Panc1 (cell line): Measurements from ENCODE around the gene KRTAP10-7. TPM values are rescaled to one million over a fixed set of nuclear protein-coding genes. Genes with fewer than 3 reads are reported as not detected.

Experiments used
- ATAC-seq: fragments of 200-7000 bp; cut with Tn5 transposase; 2 replicates; pipeline ENCODE4 v1.9.1; 2020; ENCODE audit warnings: mild to moderate bottlenecking, moderate library complexity
- BruUV-seq: library from RNA; stranded (reverse); fragments of 400-500 nt; replicated peaks from 2 replicates; lab custom pipeline; 2021; lab: Mats Ljungman, UMichigan
- CTCF ChIA-PET: fragments of 300-600 bp; sonication (Branson Sonifier 250); formaldehyde crosslinking; loops from one replicate; lab custom pipeline; 2022; ENCODE audit warnings: antibody characterized with exemption; lab: Charles Lee
- POLR2A ChIA-PET: fragments of 300-600 bp; sonication (Branson Sonifier 250); formaldehyde crosslinking; loops from one replicate; lab custom pipeline; 2022; ENCODE audit warnings: antibody characterized with exemption; lab: Charles Lee
- DNase-seq: peaks from one replicate; pipeline ENCODE4 v3.0.0-alpha.2; 2010; ENCODE audit warnings: low read depth, low spot score
- H3K27ac ChIP-seq: 2 replicates; pipeline ENCODE4 v1.5.1; 2011; ENCODE audit warnings: mild to moderate bottlenecking, low read length, inconsistent platforms
- H3K27me3 ChIP-seq: fragments of 200-500 bp; sonication (Bioruptor generic); 2 replicates; pipeline ENCODE4 v1.6.0; 2014; ENCODE audit warnings: low read length, inconsistent platforms; ENCODE audit not compliant: control insufficient read depth, insufficient read depth
- H3K36me3 ChIP-seq: fragments of 200-500 bp; sonication (Bioruptor generic); 2 replicates; pipeline ENCODE4 v1.5.1; 2014; ENCODE audit warnings: inconsistent platforms, mild to moderate bottlenecking, low read length, moderate library complexity; ENCODE audit not compliant: control insufficient read depth, insufficient read depth
- H3K4me1 ChIP-seq: 2 replicates; pipeline ENCODE4 v1.5.1; 2011; ENCODE audit warnings: inconsistent platforms, mild to moderate bottlenecking, low read length, moderate library complexity; ENCODE audit not compliant: control insufficient read depth, insufficient read depth
- H3K4me3 ChIP-seq, 2 experiments: 2 replicates each; pipeline ENCODE4 v1.5.1; 2011 to 2012; ENCODE audit warnings: low read depth in 2 of 2, low read length in 2 of 2, mild to moderate bottlenecking in 2 of 2, inconsistent platforms in 1 of 2, moderate library complexity in 1 of 2
- H3K9me3 ChIP-seq: fragments of 200-500 bp; sonication (Bioruptor generic); 2 replicates; pipeline ENCODE4 v1.5.1; 2014; ENCODE audit warnings: low read depth, mild to moderate bottlenecking, inconsistent platforms, low read length, moderate library complexity; ENCODE audit not compliant: control insufficient read depth, insufficient read depth
- POLR2AphosphoS5 ChIP-seq: IDR thresholded peaks from 2 replicates; pipeline ENCODE4 v1.6.1; 2012; ENCODE audit warnings: mild to moderate bottlenecking, low read depth, low read length, moderate library complexity
- SIN3A ChIP-seq: IDR thresholded peaks from 2 replicates; pipeline ENCODE4 v1.6.1; 2012; ENCODE audit warnings: low read depth, mild to moderate bottlenecking, low read length, moderate library complexity, borderline replicate concordance; ENCODE audit not compliant: insufficient read depth
- TCF7L2 ChIP-seq: IDR thresholded peaks from 2 replicates; pipeline ENCODE4 v1.6.1; 2011; ENCODE audit warnings: mild to moderate bottlenecking, low read depth, low read length, inconsistent platforms
- in situ Hi-C: cut with HindIII; loops from 2 replicates; pipeline ENCODE4 v1.10.0; 2016; ENCODE audit warnings: low sequenced_read_pairs, low pct_unique_long_range_greater_than_20kb
- intact Hi-C: fragments of 100-400 bp; cut with micrococcal nuclease; formaldehyde crosslinking; loops from one replicate; pipeline ENCODE4 v1.10.0; 2022; ENCODE audit not compliant: unreplicated experiment
- total RNA-seq: library from RNA; stranded (reverse); gene quantifications from one replicate; pipeline ENCODE4 v1.2.1, GENCODE V29; 2021; ENCODE audit not compliant: unreplicated experiment
- TF ChIP-seq, protein P1 (sequence below): fragments of 450-650 bp; IDR thresholded peaks from 2 replicates; pipeline ENCODE4 v1.5.1; 2017; ENCODE audit warnings: mild to moderate bottlenecking
- TF ChIP-seq, protein P2 (sequence below), 2 experiments: IDR thresholded peaks; 2 replicates each; pipeline ENCODE4 v1.6.1; 2011 to 2012; ENCODE audit warnings: low read depth in 2 of 2, control low read depth in 1 of 2, low read length in 1 of 2, mild to moderate bottlenecking in 1 of 2, moderate library complexity in 1 of 2; ENCODE audit not compliant: insufficient read depth in 1 of 2

KRTAP10-7 gene
- total RNA-seq, 1 experiment from 2014 or later = not detected

DNA sequence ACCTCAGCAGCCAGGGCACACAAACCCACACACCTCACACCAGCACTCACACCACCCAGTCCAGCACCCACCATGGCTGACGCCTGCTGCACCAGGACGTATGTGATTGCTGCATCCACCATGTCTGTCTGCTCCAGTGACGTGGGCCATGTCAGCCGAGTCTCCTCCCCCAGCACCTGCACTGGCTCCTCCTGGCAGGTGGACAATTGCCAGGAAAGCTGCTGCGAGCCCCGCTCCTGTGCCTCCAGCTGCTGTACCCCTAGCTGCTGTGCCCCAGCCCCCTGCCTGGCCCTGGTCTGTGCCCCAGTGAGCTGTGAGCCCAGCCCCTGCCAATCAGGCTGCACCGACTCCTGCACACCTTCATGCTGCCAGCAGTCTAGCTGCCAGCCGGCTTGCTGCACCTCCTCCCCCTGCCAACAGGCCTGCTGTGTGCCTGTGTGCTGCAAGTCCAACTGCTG, 11.7 kb downstream of the KRTAP10-7 start, which contains the start of gene KRTAP10-8:
KRTAP10-8 (plus strand) TSS at position 51 of the 458 bp plus-strand sequence; CDS start at position 73, 22 bp downstream.
- in situ Hi-C loops = no loop called here
- TF ChIP-seq POLR2AphosphoS5 (no peak), SIN3A (no peak), TCF7L2 (no peak)
- TF ChIP-seq, protein P1, sequence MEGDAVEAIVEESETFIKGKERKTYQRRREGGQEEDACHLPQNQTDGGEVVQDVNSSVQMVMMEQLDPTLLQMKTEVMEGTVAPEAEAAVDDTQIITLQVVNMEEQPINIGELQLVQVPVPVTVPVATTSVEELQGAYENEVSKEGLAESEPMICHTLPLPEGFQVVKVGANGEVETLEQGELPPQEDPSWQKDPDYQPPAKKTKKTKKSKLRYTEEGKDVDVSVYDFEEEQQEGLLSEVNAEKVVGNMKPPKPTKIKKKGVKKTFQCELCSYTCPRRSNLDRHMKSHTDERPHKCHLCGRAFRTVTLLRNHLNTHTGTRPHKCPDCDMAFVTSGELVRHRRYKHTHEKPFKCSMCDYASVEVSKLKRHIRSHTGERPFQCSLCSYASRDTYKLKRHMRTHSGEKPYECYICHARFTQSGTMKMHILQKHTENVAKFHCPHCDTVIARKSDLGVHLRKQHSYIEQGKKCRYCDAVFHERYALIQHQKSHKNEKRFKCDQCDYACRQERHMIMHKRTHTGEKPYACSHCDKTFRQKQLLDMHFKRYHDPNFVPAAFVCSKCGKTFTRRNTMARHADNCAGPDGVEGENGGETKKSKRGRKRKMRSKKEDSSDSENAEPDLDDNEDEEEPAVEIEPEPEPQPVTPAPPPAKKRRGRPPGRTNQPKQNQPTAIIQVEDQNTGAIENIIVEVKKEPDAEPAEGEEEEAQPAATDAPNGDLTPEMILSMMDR = no peak
- TF ChIP-seq, protein P2, sequence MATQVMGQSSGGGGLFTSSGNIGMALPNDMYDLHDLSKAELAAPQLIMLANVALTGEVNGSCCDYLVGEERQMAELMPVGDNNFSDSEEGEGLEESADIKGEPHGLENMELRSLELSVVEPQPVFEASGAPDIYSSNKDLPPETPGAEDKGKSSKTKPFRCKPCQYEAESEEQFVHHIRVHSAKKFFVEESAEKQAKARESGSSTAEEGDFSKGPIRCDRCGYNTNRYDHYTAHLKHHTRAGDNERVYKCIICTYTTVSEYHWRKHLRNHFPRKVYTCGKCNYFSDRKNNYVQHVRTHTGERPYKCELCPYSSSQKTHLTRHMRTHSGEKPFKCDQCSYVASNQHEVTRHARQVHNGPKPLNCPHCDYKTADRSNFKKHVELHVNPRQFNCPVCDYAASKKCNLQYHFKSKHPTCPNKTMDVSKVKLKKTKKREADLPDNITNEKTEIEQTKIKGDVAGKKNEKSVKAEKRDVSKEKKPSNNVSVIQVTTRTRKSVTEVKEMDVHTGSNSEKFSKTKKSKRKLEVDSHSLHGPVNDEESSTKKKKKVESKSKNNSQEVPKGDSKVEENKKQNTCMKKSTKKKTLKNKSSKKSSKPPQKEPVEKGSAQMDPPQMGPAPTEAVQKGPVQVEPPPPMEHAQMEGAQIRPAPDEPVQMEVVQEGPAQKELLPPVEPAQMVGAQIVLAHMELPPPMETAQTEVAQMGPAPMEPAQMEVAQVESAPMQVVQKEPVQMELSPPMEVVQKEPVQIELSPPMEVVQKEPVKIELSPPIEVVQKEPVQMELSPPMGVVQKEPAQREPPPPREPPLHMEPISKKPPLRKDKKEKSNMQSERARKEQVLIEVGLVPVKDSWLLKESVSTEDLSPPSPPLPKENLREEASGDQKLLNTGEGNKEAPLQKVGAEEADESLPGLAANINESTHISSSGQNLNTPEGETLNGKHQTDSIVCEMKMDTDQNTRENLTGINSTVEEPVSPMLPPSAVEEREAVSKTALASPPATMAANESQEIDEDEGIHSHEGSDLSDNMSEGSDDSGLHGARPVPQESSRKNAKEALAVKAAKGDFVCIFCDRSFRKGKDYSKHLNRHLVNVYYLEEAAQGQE (IDR thresholded peaks at IDR 0.05; ENCODE audit: insufficient read depth in 1 of 2, low read depth in 2 of 2, low read length in 1 of 2) = no peak
- ChIA-PET CTCF (no interaction called here), POLR2A (no interaction called here)
- no peak for DNase-seq
- Histone ChIP-seq H3K4me3 (no peak within 1 kb of the TSS), H3K36me3 (no peaks in the 10 kb centered on the region), H3K9me3 (peaks cover 3% of the 10 kb centered on the region; the same call in 1 of the 2 replicates), H3K27me3 (no peaks in the 10 kb centered on the region), H3K4me1 (no peaks in the 10 kb centered on the region), H3K27ac (no peak within 1 kb of the TSS)
- intact Hi-C loops = no loop called here
- no TSS peak for BruUV-seq
- no peak for ATAC-seq

DNA sequence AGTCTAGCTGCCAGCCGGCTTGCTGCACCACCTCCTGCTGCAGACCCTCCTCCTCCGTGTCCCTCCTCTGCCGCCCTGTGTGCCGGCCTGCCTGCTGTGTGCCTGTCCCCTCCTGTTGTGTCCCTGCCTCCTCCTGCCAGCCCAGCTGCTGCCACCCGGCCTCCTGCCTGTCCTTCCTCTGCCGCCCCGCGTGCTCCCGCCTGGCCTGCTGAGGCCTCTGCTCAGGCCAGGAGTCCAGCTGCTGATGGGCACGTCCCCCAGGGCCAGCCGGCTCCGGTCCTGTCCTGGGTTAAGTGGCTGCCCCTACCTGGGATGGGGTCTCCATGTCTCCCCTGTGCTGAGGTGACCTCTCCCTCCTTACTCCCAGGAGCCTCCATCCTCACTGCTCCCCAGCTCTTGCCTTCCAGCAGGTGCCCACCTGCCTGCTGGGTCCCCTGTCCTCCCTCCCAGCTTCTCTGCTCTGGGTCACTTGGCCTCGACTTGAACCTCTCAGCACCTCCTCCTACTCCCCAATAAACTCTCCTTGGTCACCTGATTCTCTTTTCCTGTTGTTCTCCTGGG, 12.4 kb downstream of the KRTAP10-7 start:
- ChIA-PET CTCF (no interaction called here), POLR2A (no interaction called here)
- no peak overlapping the region for H3K27ac ChIP-seq
- ATAC-seq (no peak), DNase-seq (no peak)
- TF ChIP-seq POLR2AphosphoS5 = no peak
- no peak for TF ChIP-seq SIN3A
- no peak for TF ChIP-seq TCF7L2
- TF ChIP-seq, protein P1 = no peak
- TF ChIP-seq, protein P2 (IDR thresholded peaks at IDR 0.05; ENCODE audit: insufficient read depth in 1 of 2, low read depth in 2 of 2, low read length in 1 of 2) = no peak
- no peaks in the 10 kb centered on the region for H3K4me1 ChIP-seq
- no peaks in the 10 kb centered on the region for H3K27me3 ChIP-seq
- no peak overlapping the region for H3K4me3 ChIP-seq
- in situ Hi-C loops = no loop called here
- intact Hi-C loops = no loop called here
- no TSS peak for BruUV-seq
- no peaks in the 10 kb centered on the region for H3K36me3 ChIP-seq
- peaks cover 3% of the 10 kb centered on the region; the same call in 1 of the 2 replicates for H3K9me3 ChIP-seq
